ENCODE results near the gene REEP1.
"Not testable (repeated sequence)": the region's sequence is repeated elsewhere in the genome, so short reads cannot be mapped to it uniquely, and the experiment has no call there.

DNA sequence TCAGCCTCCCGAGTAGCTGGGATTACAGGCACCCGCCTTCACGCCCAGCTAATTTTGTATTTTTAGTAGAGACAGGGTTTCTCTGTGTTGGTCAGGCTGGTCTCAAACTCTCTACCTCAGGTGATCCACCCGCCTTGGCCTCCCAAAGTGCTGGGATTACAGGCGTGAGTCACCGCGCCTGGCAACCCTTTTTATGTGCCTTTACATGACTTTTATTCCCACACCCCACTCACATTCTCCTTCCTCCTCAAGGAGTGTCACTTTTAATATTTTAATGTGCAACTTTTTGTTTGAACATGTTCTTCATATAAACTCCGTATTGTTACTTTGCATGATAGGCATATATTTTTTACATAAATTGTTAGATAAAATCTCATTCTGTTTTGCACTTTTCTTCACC lies 108.9 kb downstream of the REEP1 start:
- not testable (repeated sequence) for TF ChIP-seq SUZ12 (IDR thresholded peaks at IDR 0.05); SP1 (IDR thresholded peaks at IDR 0.05); FOXA1 (IDR thresholded peaks at IDR 0.05); NFRKB (IDR thresholded peaks at IDR 0.05); ELF4 (IDR thresholded peaks at IDR 0.05); BHLHE40 (IDR thresholded peaks at IDR 0.05; ENCODE audit: borderline replicate concordance); PKNOX1 (IDR thresholded peaks at IDR 0.05); FOXM1 (IDR thresholded peaks at IDR 0.05; ENCODE audit: borderline replicate concordance)

Measured in HEK293T (cell line).